Measurements from ENCODE around the gene HSPB3.
"Not testable (repeated sequence)": the region's sequence is repeated elsewhere in the genome, so short reads cannot be mapped to it uniquely, and the experiment has no call there.

HSPB3 gene

GRCh38 chr5:54455413-54456157, at the start of gene HSPB3:
Gene HSPB3, plus strand, starts transcription at chr5:54455699. Its CDS starts 91 bp downstream, at chr5:54455790.
- DNase-seq = no peak

GRCh38 chr5:54411176-54411575, 44.3 kb upstream of the HSPB3 start:
- DNase-seq = no peak

- no peak for DNase-seq
These were observed 42.6 kb upstream of the HSPB3 start for GRCh38 chr5:54412913-54413312.

GRCh38 chr5:54415147-54415546, 40.4 kb upstream of the HSPB3 start:
- DNase-seq = no peak

- no peak for DNase-seq
These were observed 39.5 kb upstream of the HSPB3 start for GRCh38 chr5:54415896-54416601.

- peak; percentile 56 for DNase-seq
These were observed 35.7 kb upstream of the HSPB3 start for GRCh38 chr5:54419573-54420423.

GRCh38 chr5:54420511-54420910, 35.0 kb upstream of the HSPB3 start:
- not testable (repeated sequence) for DNase-seq

GRCh38 chr5:54421976-54422375, 33.5 kb upstream of the HSPB3 start:
- DNase-seq = no peak

GRCh38 chr5:54425258-54425657, 30.2 kb upstream of the HSPB3 start:
- DNase-seq = no peak

- no peak for DNase-seq
These were observed 29.3 kb upstream of the HSPB3 start for GRCh38 chr5:54426209-54426608.

- DNase-seq = not testable (repeated sequence)
These were observed 20.8 kb upstream of the HSPB3 start for GRCh38 chr5:54434650-54435049.

GRCh38 chr5:54438620-54439389, 16.7 kb upstream of the HSPB3 start:
- DNase-seq = no peak

GRCh38 chr5:54440456-54440893, 15.0 kb upstream of the HSPB3 start:
- no peak for DNase-seq

- no peak for DNase-seq
These were observed 13.2 kb upstream of the HSPB3 start for GRCh38 chr5:54442271-54442670.

- DNase-seq = no peak
These were observed 12.2 kb upstream of the HSPB3 start for GRCh38 chr5:54443270-54443669.

- DNase-seq = no peak
These were observed 9.7 kb upstream of the HSPB3 start for GRCh38 chr5:54445691-54446378.

GRCh38 chr5:54446379-54446732, 9.1 kb upstream of the HSPB3 start:
- no peak for DNase-seq

GRCh38 chr5:54449923-54450322, 5.6 kb upstream of the HSPB3 start:
- no peak for DNase-seq

GRCh38 chr5:54450542-54450941, 5.0 kb upstream of the HSPB3 start:
- DNase-seq = no peak

GRCh38 chr5:54453046-54453445, 2.5 kb upstream of the HSPB3 start:
- no peak for DNase-seq

- DNase-seq = no peak
These were observed 897 bp upstream of the HSPB3 start for GRCh38 chr5:54454602-54455001.
